Activated CD8-positive, alpha-beta memory T cell treated with anti-CD3 and anti-CD28 coated beads for 24 hours (primary cell): ENCODE measurements around the gene RAB2B.

Experiments used
- DNase-seq: peaks from one replicate; pipeline ENCODE4 v3.0.0-alpha.2; 2020

The RAB2B gene

GRCh38 chr14:21476925-21477681, at the start of gene RAB2B, which contains the start of gene TOX4:
RAB2B (minus strand) TSS chr14:21476959; CDS start chr14:21476872, 87 bp downstream.
TOX4 (plus strand) TSS chr14:21477195; CDS start chr14:21477279, 84 bp downstream.
- no peak for DNase-seq

- DNase-seq = peak; percentile 78
Observed at GRCh38 chr14:21525962-21526671, 49.4 kb upstream of the RAB2B start, which contains the start of gene SALL2. SALL2 (minus strand) TSS chr14:21526346; CDS start chr14:21526127, 219 bp downstream.

GRCh38 chr14:21525571-21525961, 48.8 kb upstream of the RAB2B start:
- no peak for DNase-seq

GRCh38 chr14:21524575-21525490, 48.1 kb upstream of the RAB2B start:
- DNase-seq = no peak

- no peak for DNase-seq
Observed at GRCh38 chr14:21523203-21523602, 46.4 kb upstream of the RAB2B start.

GRCh38 chr14:21521501-21521900, 44.7 kb upstream of the RAB2B start:
- DNase-seq = no peak

GRCh38 chr14:21520767-21521166, 44.0 kb upstream of the RAB2B start:
- DNase-seq = no peak

GRCh38 chr14:21518725-21519124, 42.0 kb upstream of the RAB2B start:
- DNase-seq = no peak

- DNase-seq = no peak
Observed at GRCh38 chr14:21514341-21514740, 37.6 kb upstream of the RAB2B start.

GRCh38 chr14:21510735-21511657, 34.2 kb upstream of the RAB2B start, which contains the start of gene METTL3:
METTL3 (minus strand) TSS chr14:21511340; CDS start chr14:21511223, 117 bp downstream.
- DNase-seq = peak; percentile 92

GRCh38 chr14:21509432-21510143, 32.8 kb upstream of the RAB2B start:
- DNase-seq = no peak

- no peak for DNase-seq
Observed at GRCh38 chr14:21506557-21506956, 29.8 kb upstream of the RAB2B start.

- DNase-seq = no peak
Observed at GRCh38 chr14:21505012-21505553, 28.3 kb upstream of the RAB2B start.

GRCh38 chr14:21503376-21503775, 26.6 kb upstream of the RAB2B start:
- DNase-seq = no peak

- no peak for DNase-seq
Observed at GRCh38 chr14:21501568-21501967, 24.8 kb upstream of the RAB2B start.

GRCh38 chr14:21498540-21499526, 22.1 kb upstream of the RAB2B start:
- DNase-seq = no peak

- no peak for DNase-seq
Observed at GRCh38 chr14:21496453-21496852, 19.7 kb upstream of the RAB2B start.

GRCh38 chr14:21494902-21495762, 18.4 kb upstream of the RAB2B start:
- DNase-seq = no peak
